Tracheal epithelial cell (primary cell): ENCODE data around the gene MS4A4A. TPM values are rescaled to one million over a fixed set of nuclear protein-coding genes. Genes with fewer than 3 reads are reported as not detected.

ENCODE experiments used
- total RNA-seq: library from RNA; depleted of rRNA; stranded (reverse); fragments of >200 nt; gene quantifications from 2 replicates; pipeline ENCODE4 v1.2.1, GENCODE V29; 2014

Gene MS4A4A
- not detected in 2 replicates for total RNA-seq

DNA sequence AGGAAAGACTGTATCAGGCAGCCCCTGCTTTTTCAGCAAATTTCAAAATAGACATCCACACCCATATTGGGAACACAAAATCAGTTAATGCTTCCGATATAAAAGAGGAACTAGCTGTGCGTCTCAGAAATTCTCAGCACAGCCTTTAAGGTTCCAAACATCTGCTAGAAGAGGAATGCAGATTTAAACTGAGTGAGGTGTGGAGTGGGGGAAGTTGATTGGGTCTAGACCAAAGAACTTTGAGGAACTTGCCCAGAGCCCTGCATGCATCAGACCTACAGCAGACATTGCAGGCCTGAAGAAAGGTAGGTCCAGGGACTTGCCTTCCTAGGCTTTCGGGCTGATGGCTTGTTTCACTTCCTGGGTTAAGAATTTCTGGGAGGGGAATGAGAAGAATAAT lies at the start of gene MS4A4A:
TSS of gene MS4A4A (plus strand) at position 255 of the 400 bp plus-strand sequence. CDS start at position 265, 10 bp downstream.

DNA sequence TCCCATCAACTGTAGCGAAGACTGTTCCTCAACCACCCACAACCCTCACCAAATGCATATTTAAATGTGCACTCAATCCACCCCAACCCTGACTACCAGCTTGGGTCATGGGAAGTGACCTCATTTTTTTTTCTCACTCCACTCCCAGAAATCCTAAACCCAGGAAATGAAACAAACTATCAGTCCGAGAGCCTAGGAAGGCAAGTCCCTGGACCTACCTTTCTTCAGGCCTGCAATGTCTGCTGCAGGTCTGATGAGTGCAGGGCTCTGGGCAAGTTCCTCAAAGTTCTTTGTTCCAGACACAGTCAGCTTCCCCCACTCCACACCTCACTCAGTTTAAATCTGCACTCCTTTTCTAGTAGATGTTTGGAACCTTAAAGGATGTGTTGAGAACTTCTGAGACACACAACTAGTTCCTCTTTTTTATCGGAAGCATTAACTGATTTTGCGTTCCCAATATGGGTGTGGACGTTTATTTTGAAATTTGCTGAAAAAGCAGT lies 37.7 kb upstream of the MS4A4A start, which contains the start of gene MS4A4E:
TSS of gene MS4A4E (minus strand) at position 398 of the 500 bp plus-strand sequence. CDS start 13,082 bp downstream, outside the sequence.

DNA sequence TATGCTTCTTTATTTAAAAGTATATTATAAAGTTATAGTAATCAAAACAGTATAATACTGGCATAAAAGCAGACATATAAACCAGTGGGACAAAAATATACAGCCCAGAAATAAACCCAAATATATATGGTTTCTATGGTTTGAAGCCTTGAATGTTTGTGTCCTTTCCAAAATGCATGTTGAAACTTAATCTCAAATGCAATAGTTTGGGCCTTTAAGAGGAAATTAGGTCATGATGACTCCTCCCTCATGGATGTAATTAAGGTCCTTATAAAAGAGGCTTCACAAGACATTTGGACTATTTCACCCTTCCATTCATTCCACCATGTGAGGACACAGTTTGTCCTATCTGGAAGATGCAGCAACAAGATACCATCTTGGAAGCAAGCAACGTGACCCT lies 46.5 kb downstream of the MS4A4A start, which contains the start of gene MS4A6E:
TSS of gene MS4A6E (plus strand) at position 301 of the 400 bp plus-strand sequence. CDS start 7,641 bp downstream, outside the sequence.

Other genes with a start within 250 kb of the MS4A4A start
- gene OOSP2, start 240.3 kb upstream of the MS4A4A start, total RNA-seq, result not detected in 2 replicates
- not detected in 2 replicates for gene MS4A3, start 224.0 kb upstream of the MS4A4A start, total RNA-seq
- not detected in 2 replicates for gene MS4A2, start 192.0 kb upstream of the MS4A4A start, total RNA-seq
- gene MS4A6A, start 97.6 kb upstream of the MS4A4A start, total RNA-seq, result not detected in 2 replicates
- gene MS4A4E, start 37.5 kb upstream of the MS4A4A start, total RNA-seq, result not detected in 2 replicates
- not detected in 2 replicates for gene MS4A6E, start 46.6 kb downstream of the MS4A4A start, total RNA-seq
- not detected in 2 replicates for gene MS4A7, start 97.9 kb downstream of the MS4A4A start, total RNA-seq
- gene MS4A14, start 115.8 kb downstream of the MS4A4A start, total RNA-seq, result not detected in 2 replicates
- gene MS4A5, start 148.9 kb downstream of the MS4A4A start, total RNA-seq, result not detected in 2 replicates
- not detected in 2 replicates for gene MS4A1, start 175.2 kb downstream of the MS4A4A start, total RNA-seq
- not detected in 2 replicates for gene MS4A12, start 212.1 kb downstream of the MS4A4A start, total RNA-seq
- gene MS4A13, start 234.7 kb downstream of the MS4A4A start, total RNA-seq, result not detected in 2 replicates